ENCODE measurements around the gene ZWILCH.
"Not testable (repeated sequence)": the region's sequence is repeated elsewhere in the genome, so short reads cannot be mapped to it uniquely, and the experiment has no call there.

Gene ZWILCH

GRCh38 chr15:66573719-66574595, 68.8 kb downstream of the ZWILCH start:
- in situ Hi-C loops (cut with MboI; ENCODE audit: low sequenced_read_pairs), result no loop called here

- in situ Hi-C loops (cut with MboI; ENCODE audit: low sequenced_read_pairs), result no loop called here
Observed at GRCh38 chr15:66574596-66574950, 69.4 kb downstream of the ZWILCH start.

DNA sequence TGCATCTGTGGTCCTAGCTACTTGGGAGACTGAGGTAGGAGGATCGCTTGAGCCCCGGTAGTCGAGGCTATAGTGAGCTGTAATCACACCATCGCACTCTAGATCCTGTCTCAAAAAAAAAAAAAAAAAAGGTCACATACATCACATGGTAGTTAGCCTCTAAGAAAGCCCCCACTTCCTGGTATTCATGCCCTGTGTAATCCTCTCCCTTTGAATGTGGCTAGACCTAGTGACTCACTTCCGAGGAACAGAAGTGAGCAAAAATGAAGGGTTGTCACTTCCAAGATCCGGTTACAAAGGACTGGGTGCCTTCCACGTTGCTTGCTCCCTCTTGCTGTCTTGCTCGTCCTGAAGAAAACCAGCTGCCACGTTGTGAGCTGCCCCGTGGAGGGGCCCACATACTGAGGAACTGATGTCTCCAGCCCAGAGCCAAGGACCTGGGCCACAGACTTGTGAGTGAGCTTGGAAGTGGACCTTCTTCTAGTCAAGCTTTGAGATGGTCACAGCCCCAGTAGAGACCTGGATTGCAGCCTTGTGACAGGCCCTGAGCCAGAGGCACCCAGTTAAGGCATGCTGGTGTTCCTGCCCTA, 73.3 kb downstream of the ZWILCH start:
- in situ Hi-C loops (cut with MboI; ENCODE audit: low sequenced_read_pairs), result no loop called here

DNA sequence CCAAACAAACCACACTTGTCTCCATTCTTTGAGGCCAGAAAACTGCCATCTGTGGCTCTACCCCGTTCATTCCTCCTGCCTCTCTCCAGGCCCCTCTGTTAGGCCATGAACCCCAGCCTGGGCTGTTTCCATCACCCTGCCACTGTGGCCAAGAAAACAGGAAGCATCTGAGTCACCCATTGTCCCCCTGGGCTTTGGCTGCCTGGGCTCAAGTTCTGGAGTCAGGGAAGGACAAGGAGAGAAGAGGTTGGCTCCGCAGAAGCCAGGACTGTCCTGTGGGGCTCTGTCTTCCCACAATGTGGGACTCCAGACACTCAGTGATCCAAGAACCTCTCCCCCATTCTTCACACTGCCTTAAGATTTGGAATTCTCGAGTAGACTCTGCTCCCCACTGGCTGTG, 75.5 kb downstream of the ZWILCH start:
- in situ Hi-C loops (cut with MboI; ENCODE audit: low sequenced_read_pairs), result no loop called here

DNA sequence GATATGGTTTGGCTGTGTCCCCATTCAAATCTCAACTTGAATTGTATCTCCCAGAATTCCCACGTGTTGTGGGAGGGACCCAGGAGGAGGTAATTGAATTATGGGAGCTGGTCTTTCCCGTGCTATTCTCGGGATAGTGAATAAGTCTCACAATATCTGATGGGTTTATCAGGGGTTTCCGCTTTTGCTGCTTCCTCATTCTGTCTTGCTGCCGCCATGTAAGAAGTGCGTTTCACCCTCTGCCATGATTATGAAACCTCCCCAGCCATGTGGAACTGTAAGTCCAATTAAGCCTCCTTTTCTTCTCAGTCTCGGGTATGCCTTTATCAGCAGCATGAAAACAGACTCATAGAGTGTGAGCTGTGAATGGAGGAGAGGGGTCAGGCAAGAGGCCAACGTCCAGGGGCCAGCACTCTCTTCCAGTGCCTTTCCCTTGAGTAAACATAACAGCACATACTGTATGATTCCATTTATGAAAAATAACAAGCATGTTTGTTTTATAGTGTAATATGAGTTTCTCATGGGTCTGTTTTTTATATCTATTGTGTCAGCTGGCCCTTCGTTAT, 76.9 kb downstream of the ZWILCH start:
- in situ Hi-C loops (cut with MboI; ENCODE audit: low sequenced_read_pairs), result no loop called here

DNA sequence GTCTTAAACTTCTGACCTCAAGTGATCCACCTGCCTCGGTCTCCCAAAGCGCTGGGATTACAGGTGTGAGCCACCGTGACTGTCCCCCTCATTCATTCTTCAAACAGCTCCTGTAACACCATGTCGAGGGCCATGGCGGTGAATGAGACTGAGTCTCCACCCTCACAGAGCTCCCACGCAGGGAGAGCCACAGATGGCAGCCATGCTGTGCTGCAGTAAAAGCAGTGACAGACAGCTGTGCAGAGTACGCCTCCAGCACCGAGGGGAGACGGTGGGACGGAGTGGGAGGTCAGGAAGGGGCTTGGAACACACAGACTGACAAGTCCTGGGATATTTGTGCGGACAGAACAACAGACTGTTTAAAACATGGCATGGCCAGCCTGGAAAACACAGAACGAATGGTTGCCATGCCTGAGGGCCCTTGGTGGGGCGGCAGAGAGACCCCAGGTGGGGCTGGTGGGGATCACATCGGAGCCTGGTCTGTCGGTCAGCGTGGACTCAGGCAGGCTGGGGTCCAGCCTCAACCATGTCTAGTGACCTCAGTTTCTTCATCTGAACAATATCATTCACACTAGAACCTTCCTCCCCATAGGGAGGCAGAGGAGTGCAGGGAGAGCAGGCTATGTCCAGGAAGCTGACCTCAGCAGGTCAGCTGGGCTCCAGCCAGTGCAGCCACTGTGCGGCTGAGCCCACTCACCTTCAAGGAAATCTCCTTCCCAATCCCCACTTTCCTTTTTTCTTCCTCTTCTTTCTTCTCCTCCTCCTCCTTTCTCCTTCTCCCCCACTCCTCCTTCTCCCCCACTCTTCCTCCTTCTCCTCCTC, 81.2 kb downstream of the ZWILCH start:
- in situ Hi-C loops (cut with MboI; ENCODE audit: low sequenced_read_pairs), result no loop called here

- in situ Hi-C loops (cut with MboI; ENCODE audit: low sequenced_read_pairs), result no loop called here
Observed at GRCh38 chr15:66587020-66587419, 81.9 kb downstream of the ZWILCH start.

- in situ Hi-C loops (cut with MboI; ENCODE audit: low sequenced_read_pairs), result no loop called here
Observed at GRCh38 chr15:66587749-66588148, 82.6 kb downstream of the ZWILCH start.

- in situ Hi-C loops (cut with MboI; ENCODE audit: low sequenced_read_pairs), result no loop called here
Observed at GRCh38 chr15:66588537-66588936, 83.4 kb downstream of the ZWILCH start.

- in situ Hi-C loops (cut with MboI; ENCODE audit: low sequenced_read_pairs), result no loop called here
Observed at GRCh38 chr15:66588971-66589370, 83.8 kb downstream of the ZWILCH start.

DNA sequence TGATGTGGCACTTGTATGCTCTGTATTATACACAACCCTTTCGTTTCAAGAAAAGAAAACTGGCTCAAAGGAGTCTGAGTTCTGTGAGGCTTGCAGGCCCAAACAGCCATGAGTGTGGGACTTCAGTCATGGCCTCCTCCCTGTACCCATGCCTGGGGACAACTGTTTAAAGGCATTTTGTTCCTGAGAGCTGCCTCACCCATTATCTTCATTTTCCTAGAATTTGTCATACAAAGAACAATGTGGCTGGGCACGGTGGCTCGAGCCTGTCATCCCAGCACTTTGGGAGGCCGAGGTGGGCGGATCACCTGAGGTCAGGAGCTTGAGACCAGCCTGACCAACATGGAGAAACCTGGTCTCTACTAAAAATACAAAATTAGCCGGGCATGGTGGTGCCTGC, 84.3 kb downstream of the ZWILCH start:
- in situ Hi-C loops (cut with MboI; ENCODE audit: low sequenced_read_pairs), result not testable (repeated sequence)

DNA sequence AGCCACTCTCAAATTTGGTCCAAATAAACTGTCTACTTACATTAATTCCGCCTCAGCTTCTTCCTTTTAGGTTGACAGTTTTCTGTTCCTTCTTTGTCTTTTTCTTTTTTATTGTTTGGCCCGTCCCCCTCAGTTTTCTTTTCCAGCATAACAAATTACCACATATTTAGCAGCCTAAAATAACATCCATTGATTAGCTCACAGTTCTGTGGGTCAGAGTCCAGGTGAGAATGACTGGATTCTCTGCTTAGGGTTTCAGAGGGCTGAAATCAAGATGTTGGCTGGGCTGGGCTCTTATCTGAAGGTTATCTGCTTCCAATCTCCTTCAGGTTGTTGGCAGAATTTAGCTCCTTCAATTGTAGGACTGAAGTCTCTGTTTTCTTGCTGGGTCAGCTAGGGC, 85.3 kb downstream of the ZWILCH start:
- in situ Hi-C loops (cut with MboI; ENCODE audit: low sequenced_read_pairs), result no loop called here

DNA sequence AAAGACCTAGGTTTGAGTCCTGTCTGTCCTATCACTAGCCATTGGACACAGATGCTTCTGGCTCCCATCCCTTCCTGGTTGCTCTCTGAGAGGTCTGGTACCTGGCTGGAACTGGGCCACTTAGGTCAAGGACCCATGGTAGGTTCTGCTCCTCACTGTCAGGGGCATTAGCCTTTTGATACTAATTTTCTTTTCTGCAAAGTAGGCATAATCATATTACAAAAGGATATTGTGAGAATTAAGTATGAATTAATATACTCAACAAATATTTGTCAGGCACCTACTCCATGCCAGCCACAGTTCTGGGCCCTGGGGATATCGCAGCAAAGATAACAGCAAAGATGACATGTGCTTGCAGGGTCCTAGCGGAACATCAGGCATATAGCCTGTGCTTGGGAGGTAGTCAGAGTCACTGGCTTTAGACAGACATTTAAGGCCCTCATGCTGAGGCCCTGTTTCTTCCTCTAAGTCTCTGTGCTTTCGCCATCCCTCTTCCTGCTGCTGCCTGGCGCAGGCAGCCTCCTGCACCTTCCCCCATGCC, 86.3 kb downstream of the ZWILCH start:
- in situ Hi-C loops (cut with MboI; ENCODE audit: low sequenced_read_pairs), result no loop called here

DNA sequence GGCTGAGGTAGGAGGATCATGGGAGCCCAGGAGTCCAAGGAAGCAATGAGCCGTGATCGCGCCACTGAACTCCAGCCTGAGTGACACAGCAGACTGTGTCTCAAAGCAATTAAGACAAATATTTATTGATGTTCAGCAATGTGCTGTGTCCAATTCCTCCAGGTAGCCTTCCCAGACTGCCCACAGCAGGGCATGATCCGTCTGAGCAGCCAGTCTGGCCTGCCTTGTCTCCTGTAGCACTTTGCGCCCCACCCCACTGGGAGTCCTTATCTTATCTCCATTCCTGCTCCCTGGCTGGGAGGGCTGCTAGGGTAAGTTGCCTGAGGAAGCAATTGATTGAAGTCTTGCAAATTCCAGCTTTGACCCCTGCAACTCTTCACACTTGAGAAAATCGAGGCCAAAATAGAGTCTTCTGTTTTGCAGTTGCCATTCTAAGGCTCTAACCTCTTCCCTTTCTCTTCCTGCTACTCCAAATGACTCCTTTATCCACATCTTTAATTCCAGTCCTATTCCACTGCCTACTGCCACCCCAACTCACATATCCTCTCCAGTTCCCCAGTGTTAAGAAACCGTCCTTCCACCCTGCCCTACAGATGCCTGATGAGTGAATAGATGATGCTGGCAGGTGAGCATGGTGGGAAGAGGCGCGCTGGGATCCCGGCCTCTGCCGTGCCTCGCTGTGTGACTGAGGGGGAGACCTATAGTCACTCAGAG, 87.5 kb downstream of the ZWILCH start:
- in situ Hi-C loops (cut with MboI; ENCODE audit: low sequenced_read_pairs), result no loop called here

GRCh38 chr15:66593219-66593780, 88.2 kb downstream of the ZWILCH start:
- in situ Hi-C loops (cut with MboI; ENCODE audit: low sequenced_read_pairs), result no loop called here

GRCh38 chr15:66594344-66594743, 89.2 kb downstream of the ZWILCH start:
- in situ Hi-C loops (cut with MboI; ENCODE audit: low sequenced_read_pairs), result no loop called here

DNA sequence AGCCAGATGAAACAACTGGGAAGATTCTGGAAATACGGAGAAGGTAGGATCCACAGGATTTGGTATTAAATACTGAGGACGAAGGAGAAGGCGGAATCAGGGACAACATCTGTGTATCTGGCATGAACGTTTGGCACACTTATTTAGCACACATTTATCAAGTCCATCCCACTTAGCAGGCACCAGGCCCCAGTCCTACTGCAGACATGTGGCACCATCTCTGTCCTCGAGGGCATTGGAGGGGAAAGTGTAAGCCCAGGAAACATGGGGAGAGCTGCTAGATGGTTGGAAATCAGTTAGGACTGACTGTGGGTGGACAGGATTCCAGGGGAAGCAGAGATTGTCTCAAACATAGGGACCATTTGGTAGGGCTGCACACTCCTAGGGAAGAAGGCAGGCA, 89.7 kb downstream of the ZWILCH start:
- in situ Hi-C loops (cut with MboI; ENCODE audit: low sequenced_read_pairs), result no loop called here

DNA sequence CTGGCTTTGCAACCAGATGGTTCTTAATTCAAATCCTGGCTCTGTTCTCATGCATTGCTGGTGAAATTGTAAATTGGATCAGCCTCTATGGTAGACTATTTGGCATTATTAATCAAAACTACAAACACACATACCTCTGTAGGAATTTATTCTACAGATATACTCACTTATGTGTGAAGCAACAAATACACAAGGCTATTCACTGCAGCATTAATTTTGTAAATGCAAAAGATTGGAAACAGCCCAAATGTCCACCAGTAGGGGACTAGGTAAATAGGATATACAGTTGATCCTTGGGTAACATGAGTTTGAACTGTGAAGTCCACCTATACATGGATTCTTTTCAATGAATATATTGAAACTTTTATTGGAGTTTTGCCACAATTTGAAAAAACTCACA, 90.2 kb downstream of the ZWILCH start:
- in situ Hi-C loops (cut with MboI; ENCODE audit: low sequenced_read_pairs), result no loop called here

DNA sequence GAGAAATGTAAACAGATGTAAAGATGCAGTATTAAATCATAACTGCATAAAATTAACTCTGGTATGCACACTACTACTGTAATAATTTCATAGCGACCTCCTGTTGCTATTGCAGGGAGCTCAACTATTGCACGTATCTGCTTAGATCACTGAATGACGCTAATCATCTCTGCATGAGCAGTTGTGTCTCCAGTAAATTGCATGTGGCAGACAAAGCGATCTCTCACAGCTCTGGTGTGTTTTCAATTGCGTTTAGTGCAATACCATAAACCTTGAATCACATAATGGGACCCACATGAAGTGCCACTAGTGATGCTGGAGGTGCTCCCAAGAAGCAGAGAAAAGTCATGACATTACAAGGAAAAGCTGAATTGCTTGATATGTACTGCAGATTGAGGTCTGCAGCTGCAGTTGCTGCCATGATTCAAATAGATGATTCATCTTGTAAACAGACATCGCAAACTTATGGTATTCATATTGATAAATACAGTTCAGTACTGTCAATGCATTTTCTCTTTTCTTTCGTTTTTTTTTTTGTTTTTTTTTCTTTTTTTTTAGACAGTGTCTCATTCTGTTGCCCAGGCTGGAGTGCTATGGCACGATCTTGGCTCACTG, 90.9 kb downstream of the ZWILCH start:
- in situ Hi-C loops (cut with MboI; ENCODE audit: low sequenced_read_pairs), result no loop called here

Measured in HL-60/S4 treated with retinoic acid at 250 ng/mL for 4 days and 3 days (cell line).